ENCODE data around the gene MAD1L1.
"Not testable (repeated sequence)": the region's sequence is repeated elsewhere in the genome, so short reads cannot be mapped to it uniquely, and the experiment has no call there.

MAD1L1 gene

DNA sequence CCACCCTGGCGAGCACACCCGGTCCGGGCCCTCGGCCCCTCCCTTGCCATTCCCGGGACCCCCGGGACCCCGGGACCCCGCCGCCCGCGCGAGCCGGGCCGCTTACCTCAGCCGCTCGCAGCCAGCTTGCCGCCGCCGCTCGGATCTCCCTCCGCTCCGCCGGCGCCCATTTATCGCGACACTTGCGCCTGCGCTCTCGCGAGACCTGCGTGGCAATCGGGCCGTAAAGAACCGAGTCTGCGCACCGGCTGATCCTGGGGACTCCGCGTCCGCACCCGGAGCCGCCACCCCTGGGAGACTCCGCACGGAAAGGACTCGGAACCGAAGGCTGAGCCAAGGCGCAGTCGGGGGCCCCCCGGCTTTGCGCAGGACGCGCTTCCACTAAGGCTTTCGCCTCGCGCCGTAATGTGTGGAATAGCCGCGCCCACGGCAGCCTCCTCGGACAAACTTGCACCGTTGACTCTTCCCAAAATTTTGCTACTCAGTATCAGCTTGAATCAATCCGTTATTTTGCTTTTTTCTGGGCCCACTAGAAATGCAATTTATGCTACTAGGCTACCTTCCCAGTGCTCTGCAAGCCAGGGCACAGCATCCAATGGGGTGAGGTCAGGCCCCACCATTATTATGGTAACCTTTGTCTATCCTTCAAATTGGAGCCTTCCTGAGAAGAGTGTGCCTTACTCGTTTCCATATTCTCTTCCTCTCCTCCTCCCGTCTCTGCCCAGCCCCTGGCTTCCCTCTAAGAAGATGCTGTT is at the start of gene MAD1L1:
MAD1L1 (minus strand) TSS at position 180 of the 755 bp plus-strand sequence. CDS start 2,812 bp downstream, outside the sequence.
- peak; percentile 51 for DNase-seq (ENCODE audit: low read depth)

DNA sequence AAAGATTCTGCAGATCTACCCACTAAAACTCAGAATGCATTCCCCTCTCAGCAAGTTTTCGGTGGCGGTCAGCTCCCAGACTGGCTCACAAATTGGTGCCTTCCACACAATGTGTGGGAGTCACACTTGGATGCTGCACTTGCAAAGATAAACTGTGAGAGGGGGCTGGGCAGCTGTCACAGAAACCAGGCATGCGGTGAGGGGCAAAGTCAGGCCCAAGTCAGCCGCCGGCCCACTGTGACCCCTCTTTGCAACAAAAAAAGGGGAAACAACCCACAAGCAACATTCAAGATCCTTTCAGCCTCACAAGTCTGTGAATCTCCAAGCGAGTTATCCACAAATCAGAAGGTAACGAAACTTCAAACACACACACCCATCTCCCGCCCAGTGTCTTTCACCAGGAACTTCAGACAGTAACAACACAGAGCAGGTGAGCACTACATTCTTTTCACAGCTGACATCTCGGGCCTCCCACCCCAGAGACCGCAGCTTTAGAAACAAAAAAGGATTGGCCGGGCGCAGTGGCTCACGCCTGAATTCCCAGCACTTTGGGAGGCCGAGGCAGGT is 49.5 kb upstream of the MAD1L1 start:
- no peak for DNase-seq (ENCODE audit: low read depth)

DNA sequence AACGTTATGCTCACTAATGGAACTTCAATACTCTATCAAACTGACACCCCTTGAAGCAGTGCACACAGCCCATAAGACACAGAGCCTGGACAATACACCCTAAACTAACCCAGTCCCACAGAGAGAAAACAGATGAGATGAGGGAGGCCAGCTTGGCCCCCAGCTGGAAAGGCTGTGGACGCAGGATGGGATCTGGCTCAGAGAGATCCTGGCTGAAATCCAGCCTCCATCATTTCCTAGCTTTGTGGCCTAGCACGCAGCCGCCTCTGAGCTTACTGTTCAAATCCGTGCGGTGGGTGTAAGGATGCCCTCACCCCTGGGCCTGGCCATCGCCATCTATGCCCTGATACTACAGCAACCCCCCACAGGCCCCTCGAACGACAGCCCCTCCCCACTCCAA is 48.8 kb upstream of the MAD1L1 start:
- no peak for DNase-seq (ENCODE audit: low read depth)

GRCh38 chr7:2280424-2280823 is 47.7 kb upstream of the MAD1L1 start:
- no peak for DNase-seq (ENCODE audit: low read depth)

GRCh38 chr7:2279896-2280295 is 47.2 kb upstream of the MAD1L1 start:
- no peak for DNase-seq (ENCODE audit: low read depth)

GRCh38 chr7:2278026-2278425 is 45.3 kb upstream of the MAD1L1 start:
- DNase-seq (ENCODE audit: low read depth): no peak

- DNase-seq (ENCODE audit: low read depth): no peak
Measured at GRCh38 chr7:2276107-2276506, 43.4 kb upstream of the MAD1L1 start.

- DNase-seq (ENCODE audit: low read depth): no peak
Measured at GRCh38 chr7:2275101-2275500, 42.4 kb upstream of the MAD1L1 start.

- no peak for DNase-seq (ENCODE audit: low read depth)
Measured at GRCh38 chr7:2274666-2275065, 41.9 kb upstream of the MAD1L1 start.

GRCh38 chr7:2273866-2274265 is 41.1 kb upstream of the MAD1L1 start:
- DNase-seq (ENCODE audit: low read depth): no peak

DNA sequence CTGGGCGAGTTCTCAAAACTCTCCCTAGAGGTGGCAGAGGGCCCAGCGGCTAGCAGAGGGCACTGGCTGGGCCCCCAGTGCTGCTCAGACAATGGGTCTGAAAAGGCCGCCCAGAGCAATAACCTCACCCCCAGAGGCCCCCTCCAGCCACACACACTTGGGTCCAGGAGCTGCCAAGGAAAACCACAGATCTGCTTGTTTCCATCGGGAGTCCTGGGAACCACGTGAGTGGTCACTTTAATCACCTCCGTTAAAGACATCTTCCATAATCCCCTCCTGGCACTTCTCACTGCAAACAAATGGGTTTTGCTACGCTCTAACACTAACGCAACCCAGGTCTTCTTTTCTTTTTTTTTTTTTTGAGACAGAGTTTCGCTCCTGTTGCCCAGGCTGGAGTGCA is 39.3 kb upstream of the MAD1L1 start:
- DNase-seq (ENCODE audit: low read depth): no peak

GRCh38 chr7:2271273-2272026 is 38.7 kb upstream of the MAD1L1 start:
- DNase-seq (ENCODE audit: low read depth): no peak

DNA sequence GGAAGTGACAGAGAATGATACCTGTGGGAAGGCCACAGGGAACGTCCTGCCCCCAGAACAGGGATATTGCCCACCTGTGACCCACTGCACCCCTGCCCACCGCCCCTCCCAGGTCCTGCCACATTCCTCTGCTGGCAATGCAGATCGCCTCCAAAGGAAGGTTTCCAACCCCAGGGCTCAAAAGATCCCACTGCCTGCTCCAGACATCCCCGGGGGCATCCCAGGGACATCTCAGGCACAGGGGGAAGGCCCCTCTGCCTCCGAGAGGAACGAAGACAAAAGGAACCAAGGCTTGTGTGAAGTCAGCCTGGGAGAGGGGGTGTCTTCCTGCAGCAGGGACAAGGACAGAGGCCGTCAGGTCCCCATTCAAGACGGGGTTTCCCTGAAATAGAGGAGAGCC is 37.8 kb upstream of the MAD1L1 start:
- DNase-seq (ENCODE audit: low read depth): no peak

GRCh38 chr7:2269991-2270460 is 37.3 kb upstream of the MAD1L1 start:
- no peak for DNase-seq (ENCODE audit: low read depth)

DNA sequence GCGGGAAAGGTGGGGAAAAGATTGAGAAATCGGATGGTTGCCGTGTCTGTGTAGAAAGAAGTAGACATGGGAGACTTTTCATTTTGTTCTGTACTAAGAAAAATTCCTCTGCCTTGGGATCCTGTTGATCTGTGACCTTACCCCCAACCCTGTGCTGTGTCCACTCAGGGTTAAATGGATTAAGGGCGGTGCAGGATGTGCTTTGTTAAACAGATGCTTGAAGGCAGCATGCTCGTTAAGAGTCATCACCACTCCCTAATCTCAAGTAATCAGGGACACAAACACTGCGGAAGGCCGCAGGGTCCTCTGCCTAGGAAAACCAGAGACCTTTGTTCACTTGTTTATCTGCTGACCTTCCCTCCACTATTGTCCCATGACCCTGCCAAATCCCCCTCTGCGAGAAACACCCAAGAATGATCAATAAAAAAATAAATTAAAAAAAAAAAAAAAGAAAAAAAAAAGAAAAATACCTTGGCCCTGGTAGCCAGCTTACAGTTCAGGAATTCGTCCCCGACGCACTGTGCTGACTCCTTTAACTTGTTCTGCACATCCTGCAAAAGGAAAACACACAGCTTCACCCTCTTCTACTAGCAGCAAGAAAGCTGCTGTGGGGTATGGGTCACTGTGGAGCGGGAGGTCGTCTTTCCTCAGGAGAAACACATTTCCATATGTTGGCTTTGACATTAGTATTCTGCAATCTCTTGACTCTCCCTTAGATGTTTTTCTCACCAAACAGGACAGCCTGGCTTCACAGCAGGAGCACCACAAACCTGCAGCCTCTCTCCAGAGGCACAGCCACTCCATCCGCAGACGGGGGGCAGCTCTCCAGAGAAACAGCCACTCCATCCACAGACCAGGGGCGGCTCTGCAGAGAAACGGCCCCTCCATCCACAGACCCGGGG is 36.6 kb upstream of the MAD1L1 start:
- DNase-seq (ENCODE audit: low read depth): not testable (repeated sequence)

DNA sequence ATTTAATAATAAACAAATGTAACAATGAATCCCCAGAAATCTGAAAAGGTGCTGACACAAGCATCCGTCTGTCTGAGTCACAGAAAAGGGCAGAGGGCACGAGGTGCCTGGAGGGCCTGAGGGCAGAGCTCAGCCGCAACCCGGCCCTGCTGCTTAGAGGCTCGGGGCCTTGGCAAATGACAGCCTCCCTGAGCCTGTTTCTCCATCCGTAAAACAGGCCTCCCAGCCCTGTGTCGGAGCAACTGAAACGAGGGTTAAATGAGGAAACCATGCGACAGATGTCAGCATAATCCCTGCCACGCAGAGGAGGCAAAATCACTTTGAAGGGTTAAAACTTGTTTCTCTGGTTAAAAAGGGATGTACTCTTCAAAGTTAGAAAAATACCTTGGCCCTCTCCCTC is 34.2 kb upstream of the MAD1L1 start:
- DNase-seq (ENCODE audit: low read depth): no peak

DNA sequence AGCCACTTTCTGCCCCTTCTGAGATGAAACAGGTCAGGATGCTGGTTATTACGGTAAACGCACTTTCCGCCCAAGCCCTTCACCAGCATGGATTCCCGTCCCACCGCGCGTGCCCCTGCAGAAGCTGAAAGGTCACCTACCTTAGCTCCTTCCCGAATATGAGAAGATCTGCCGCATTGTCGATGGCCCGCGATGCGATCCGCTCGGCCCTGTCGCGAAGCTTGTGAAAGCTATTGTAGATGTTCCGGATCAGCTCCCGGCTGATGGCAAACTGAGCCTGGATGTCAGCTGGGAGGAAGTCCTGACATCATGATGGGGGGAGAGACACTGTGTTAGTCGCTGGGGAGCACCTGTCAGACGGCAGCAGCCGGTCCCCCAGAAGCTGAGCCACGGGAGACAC is 31.4 kb upstream of the MAD1L1 start:
- no peak for DNase-seq (ENCODE audit: low read depth)

GRCh38 chr7:2263176-2263575 is 30.4 kb upstream of the MAD1L1 start:
- no peak for DNase-seq (ENCODE audit: low read depth)

GRCh38 chr7:2261611-2262010 is 28.9 kb upstream of the MAD1L1 start:
- DNase-seq (ENCODE audit: low read depth): no peak

- DNase-seq (ENCODE audit: low read depth): no peak
Measured at GRCh38 chr7:2260820-2261219, 28.1 kb upstream of the MAD1L1 start.

DNA sequence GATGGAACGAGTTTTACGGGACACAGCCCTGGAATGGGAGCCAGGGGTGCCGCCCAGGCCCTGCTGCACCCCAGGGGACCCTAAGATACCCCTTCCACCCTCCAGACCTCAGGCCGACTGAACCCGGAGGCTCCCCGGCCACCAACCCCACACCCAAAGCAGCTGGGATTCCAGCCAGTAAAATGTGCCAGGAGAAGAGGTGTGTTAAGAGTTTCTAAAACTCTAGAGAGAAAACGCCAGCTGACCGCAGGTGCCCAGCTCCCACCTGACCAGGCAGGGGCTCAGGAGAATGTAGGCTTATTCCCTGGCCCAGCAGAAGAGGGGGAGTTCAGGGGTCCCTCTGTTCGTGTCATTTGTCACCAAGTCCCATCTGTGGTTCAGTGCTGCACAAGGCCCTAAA is 26.7 kb upstream of the MAD1L1 start:
- no peak for DNase-seq (ENCODE audit: low read depth)
